Activated CD8-positive, alpha-beta memory T cell treated with anti-CD3 and anti-CD28 coated beads for 4 hours (primary cell): Measurements from ENCODE around the gene IMPA2.

Experiments used
- DNase-seq, 2 donors: peaks; one replicate each; pipeline ENCODE4 v3.0.0-alpha.2; 2020; ENCODE audit warnings: low read depth in 2 of 2

Gene IMPA2

DNA sequence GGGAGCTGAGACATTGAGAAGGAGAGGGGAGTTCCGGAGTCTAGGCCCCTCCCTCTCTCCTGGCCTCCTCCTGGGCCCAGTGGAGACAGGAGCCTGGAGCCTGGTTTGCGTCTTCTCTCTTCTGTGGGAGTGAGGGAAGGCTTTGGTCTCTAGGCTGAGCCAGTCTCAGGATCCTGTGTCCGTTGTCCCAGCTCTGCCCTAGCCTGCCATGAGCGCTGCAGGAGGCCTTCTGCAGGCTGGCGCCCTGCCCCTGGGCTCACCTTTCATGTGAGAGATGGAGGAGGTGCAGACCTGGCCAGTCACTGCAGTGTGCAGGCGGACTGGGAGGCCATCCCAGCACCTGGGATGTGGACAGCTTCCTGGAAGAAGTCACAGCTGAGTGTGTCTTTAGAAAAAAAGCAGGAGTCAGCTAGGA, 8.7 kb downstream of the IMPA2 start:
- no peak for DNase-seq

DNA sequence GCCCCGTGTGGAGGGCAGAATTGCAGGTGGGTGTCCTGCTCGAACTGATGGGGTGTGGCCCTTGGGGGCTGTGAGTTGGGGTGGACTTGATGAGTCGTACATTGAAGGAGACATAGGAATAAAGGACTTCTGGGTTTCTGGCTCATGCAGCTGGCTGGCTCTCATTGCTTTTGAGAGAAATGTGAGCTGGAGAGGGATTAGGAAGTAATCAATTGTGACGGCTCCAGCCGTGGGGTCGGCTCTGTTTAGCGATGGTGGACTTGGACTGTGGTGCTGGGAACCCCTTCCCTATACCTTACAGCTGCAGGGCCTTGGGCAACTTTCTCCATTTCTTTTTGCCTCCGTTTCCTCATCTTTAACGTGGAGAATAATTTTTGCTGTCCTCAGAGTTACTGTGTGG, 9.2 kb downstream of the IMPA2 start:
- no peak for DNase-seq

DNA sequence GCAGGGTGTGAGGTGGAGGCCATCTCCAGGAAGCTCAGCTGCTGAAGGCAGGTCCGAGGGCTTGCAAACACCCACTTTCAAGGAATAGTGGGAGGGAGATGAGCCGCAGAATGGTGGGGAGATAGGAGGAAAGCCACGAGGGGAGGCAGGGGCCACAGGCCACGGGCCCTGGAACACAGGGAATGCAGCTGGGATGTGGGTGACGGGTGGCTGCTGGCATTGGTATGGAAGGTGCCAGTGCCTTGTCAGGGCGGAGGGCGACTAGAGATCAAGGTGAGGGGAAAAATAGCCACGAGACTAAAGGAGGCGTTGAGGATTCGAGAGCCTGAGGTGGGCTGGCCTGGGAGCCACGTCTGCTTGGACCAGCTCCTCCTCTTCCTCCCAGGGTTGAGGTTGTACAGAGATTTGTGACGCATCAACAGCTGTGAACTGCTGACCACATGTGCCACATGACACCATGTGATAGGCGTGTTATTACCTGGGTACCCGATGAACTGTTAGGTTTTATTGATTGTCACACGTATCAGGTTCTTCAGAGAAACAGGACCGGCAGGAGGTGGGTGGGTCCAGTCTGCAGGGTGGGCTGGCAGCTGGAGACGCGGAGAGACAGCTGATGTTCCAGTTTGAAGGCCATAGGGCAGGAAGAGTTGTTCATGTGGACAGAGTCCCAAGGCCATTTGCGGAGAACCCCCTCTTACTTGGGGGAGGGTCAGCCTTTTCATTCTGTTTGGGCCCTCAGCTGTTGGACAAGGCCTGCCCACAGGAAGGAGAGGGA, 9.9 kb downstream of the IMPA2 start:
- DNase-seq = no peak

DNA sequence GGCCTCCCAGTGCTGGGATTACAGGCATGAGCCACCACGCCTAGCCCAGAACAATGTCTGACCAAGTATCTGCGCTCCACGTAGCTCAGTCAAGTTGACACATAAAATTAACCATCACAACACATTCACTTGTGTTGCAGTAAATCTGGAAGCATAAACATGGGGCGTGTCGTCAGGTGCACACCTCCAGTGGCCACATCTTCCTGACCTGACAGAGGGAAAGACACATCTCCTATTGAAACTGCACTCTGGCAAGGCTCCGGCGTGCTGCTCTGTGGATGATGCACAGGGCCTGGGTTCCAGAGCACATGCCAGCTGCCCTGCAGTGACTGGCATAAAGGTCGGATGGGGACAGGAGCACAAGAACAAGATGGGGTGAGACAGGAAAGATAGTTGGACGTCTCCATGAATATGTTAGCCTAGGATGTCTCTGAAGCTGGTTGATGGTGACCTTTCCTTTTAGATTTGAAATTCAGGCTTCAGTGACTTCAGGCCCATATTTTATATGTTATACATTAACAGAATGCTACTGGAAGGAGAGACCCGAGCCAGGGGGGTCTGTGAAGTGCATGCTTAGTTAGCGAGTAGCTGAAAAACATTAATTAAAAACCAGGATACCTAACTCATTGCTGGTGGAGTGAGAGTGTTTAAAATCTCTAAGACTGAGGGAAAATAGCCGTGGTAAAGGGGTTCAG, 10.9 kb downstream of the IMPA2 start:
- DNase-seq = no peak

DNA sequence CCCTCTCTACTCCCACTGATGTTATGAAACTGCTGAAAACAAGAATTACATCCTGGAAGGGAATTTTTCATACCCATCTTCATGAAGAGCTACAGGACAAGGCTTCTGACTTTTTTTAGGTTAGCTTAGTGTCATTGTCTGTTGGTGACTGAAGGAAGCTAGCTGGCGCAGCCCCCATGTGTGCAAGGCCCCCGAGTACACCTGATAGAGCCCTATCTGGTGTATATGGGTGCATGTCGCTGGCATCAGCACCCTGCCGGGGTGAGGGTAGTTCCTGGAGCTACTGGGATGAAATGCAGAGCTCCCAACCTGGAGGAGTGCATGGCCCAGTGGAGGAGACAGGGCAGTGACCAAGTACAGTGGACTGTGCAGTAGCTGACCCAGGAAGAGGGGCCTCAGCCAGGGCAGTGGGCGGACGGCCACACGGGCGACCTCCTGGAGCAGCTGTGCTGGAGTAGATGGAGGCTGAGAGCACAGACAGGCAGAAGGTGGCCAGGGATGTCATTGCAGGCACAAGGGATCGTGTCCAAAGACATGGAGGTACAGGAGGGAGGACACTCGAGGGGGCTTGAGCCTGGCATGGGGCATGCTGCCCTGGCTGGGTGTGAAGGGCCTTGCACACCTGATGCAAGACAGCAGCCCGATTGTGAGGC, 12.1 kb downstream of the IMPA2 start:
- no peak for DNase-seq

DNA sequence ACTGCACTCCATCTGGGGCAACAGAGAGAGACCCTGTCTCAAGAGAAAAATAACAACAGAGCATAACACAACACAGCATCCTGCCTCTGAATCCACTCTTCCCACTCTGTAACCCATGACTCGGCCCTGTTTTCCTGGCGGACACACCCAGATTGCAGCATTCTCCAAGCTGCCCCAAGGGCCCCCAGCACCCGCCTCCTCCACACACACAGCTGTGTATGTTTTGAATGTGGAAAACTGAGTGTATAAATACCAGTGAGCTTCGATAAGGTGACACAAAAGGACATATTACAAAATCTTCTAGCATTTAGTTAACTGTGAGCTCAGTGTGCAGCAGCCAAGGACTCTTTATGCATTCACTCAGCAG, 13.0 kb downstream of the IMPA2 start:
- no peak for DNase-seq

DNA sequence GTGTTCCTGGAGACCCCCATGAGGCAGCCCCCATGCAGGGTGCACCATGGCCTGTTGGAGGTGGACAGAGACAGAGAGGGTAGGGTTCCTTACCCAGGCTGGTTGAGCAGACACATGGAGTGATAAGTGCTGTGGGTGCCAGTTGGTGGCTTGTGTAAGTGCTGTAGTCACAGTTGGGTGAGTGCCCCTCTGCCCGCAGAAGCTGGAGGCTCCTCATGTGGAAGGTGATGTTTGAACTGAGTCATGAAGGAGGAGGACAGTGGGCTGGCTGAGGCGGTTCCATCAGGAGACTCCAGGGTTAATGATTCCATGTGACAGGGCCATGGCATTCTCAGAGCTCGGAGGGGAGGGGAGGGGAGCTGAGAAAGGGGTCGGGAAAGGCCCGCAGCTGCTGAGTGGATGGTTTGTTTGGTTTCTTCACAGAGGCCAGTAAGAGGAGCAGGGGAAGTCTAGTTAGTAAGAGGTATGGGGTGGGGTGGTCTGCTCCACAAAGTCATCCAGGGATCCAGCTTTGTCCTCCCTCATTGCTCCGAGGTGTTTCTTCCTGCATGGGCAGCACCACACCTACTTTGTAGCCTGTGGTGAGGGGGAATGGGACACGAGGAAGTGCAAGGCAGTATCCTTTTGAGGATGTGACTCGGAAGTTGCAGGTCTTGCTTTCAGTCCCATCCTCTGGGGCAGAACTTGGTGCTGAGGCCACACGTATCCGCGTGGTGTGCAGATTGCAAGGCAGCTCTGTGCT, 13.6 kb downstream of the IMPA2 start:
- no peak for DNase-seq

DNA sequence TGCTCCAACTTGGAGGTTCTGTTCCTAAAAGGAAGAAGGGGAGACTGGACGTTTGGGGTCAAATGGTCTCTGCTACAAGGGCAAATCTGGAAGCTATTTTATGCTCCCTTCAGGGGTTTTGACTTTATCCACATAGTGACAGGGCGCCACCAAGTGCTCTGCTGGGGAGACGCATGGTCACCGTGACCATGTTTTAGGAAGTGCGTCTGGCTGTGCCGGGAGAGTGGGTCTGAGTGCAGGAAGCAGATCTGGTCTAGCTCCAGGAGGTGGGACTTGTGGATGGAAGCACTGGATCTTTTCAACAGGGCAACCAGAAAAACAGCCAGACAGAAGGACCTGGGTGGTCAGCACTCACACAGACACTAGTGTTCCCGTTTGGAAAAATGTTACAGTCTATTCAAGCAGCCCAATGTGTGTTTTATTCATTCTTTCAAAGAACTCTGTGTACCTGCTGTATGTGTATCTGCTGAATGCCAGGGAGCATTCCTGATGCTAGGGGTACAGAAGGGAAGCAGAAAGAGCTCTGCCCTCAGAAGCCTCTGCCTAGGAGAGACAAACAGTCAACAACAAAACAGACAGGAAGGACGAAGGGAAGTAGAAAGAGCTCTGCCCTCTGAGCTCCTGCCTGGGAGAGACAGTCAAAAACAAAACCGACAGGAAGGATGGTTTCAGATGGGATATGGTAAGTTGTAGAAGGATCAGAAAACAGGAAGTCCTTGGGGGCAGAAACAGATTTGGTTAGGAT, 14.3 kb downstream of the IMPA2 start:
- DNase-seq = peak in 1 of 2 donors; percentile 25

DNA sequence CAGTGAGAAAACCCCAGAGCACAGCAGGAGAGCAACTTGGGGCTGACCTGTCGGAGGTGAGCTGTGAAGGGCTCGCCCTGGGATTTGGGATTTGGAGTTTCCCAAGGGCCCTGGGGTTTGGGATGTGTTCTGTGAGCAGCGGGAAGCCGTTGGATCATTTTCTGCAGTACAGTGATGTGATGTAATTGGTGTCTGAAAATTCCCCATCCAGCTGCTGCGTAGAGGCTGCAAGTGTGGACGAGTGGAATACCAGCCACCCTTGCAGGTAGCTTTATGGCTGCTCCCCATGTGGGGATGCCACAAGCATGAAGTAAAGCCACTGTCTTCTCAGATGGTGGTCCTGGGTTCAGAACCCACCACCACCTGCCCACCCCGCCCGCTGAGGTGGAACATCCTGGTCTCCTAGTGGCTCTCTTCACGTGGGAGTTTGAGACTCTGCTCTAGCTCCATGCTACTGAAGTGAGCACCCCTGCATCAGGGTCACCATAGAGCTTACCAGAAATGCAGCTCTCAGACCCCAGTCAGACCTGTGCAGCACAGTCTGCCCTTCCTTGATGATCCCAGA, 15.0 kb downstream of the IMPA2 start:
- DNase-seq = no peak

DNA sequence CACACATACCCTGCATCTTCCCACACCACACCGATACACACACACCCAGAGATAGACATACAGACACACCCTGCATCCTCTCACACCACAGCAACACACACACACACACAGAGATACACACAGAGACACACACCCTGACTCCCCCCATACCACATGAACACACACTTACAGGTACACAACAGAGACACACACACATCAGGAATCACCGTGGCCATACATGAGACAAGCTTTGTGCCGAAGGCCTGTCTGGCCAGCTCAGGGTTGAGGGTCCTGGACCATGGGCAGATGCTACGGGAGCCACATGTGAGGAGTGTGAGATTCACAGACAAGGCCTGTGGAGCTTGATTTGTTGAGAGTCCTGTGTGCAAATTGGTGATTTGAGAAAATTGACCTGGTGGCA, 15.6 kb downstream of the IMPA2 start:
- no peak for DNase-seq

DNA sequence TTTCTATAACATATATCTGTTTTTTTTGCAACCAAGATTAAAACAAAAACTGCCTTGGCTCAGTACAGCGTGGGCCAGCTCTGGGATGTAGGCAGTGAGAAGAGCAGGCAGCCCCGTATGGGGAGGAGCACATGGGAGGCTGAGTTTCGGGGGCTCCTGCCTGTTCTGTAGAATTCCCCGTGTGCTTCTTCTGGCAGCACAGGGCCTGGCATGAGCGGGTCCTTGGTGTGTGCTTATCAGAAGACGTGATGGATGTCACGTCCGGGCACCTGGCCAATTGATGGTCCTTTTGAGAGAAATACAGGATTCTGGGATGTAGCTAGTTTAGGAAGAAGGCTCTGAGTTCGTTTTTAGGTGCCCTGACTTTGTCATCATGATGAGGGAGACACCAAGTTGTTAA, 16.2 kb downstream of the IMPA2 start:
- no peak for DNase-seq

DNA sequence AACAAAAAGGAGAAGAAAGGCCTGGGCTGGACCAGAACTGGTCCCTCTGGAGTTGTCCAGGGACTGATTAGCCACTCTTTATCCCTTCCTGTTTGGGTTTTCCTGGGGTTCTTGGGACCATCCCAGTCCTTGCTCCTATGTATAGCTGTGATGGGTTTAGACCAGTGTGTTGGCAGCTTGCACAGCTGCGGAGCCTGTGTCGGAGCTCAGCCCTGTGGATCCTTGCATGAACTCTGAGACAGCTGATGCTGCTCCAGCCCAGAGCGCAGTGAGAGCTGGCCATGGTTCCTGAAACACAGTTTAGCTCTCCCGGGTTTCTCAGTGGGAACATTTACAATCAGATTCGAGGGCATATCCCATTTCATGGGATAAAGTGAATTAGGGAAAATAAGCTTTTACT, 16.9 kb downstream of the IMPA2 start:
- no peak for DNase-seq

DNA sequence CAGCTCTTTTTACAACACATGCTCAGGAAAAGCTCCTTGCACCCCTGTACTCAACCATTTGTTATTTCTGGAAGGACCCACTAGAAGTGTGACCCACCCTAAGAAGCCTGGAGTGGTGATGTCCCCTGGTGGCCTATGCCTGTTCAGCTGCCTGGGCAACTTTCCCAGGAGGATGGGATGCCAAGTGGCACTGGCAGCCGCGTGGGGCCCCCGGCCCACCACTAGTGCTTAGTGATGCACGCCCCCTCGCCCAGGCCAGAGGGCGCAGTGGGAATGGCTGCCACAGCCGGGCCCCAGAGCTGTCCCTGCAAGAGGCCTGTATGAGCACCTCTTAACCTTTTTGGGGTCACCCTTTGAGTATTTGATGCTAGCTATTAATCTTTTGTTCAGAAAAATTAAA, 18.1 kb downstream of the IMPA2 start:
- no peak for DNase-seq

DNA sequence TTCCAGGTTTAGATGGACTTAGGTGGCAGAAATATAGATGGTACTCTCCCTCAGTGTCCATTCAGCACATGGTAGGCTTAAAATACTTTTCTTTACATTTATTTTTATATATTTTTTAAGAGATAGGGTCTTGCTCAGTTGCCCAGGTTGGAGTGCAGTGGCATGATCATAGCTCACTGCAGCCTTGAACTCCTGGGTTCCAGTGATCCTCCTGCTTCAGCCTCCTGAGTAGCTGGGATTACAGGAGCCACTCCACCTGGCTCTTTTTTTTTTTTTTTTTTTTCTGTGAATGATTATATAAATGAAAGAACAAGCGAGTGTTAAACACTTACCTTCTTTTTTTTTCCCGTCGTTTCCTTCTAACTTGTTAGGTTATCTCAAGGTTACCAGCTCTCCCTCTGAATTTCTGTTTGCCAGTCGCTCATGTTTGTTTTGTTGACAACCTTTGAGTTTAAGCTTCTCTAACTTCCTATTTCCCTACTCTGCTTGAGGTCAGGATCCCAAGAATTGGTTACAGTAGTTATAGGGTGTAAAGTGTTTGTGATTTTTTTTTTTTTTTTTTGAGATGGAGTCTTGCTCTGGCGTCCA, 18.9 kb downstream of the IMPA2 start:
- no peak for DNase-seq

DNA sequence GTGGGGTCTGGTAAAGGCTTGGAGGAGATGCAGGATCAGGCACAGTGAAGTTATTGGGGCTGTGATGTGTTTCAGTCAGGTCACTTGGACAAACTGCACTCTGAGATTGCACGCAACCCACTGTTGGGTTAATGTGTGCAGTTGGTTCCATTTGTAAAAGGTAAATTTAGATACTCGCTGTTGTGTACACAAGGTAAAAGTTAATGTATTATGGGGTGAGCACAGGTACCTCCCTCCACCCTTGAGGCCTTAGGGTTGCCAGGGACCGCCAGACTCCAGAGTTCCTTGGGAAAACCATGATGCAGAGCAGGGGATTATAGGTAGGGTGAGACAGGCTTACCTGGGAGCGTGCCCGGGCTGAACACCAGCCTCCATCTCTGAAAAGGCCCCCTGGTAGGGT, 20.1 kb downstream of the IMPA2 start:
- DNase-seq = no peak

DNA sequence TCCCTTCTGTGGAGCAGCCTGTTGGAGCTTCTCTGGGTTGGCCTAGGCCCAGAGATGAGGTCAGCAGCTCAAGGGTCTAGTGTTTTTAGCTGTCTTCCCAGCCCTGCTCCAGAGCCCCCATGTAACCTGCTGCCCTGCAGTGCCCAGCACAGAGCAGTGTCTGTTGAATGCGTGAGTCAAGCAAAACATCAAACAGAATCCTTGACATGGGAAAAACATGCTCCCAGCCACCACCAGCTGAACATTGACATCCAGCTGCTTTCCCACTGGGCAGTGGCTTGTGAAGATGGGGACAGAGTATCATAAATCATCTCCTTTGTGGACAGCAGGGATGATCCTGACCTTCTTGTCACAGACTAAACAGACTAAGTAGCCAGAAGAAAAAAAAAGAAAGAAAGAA, 22.6 kb downstream of the IMPA2 start:
- DNase-seq = no peak

DNA sequence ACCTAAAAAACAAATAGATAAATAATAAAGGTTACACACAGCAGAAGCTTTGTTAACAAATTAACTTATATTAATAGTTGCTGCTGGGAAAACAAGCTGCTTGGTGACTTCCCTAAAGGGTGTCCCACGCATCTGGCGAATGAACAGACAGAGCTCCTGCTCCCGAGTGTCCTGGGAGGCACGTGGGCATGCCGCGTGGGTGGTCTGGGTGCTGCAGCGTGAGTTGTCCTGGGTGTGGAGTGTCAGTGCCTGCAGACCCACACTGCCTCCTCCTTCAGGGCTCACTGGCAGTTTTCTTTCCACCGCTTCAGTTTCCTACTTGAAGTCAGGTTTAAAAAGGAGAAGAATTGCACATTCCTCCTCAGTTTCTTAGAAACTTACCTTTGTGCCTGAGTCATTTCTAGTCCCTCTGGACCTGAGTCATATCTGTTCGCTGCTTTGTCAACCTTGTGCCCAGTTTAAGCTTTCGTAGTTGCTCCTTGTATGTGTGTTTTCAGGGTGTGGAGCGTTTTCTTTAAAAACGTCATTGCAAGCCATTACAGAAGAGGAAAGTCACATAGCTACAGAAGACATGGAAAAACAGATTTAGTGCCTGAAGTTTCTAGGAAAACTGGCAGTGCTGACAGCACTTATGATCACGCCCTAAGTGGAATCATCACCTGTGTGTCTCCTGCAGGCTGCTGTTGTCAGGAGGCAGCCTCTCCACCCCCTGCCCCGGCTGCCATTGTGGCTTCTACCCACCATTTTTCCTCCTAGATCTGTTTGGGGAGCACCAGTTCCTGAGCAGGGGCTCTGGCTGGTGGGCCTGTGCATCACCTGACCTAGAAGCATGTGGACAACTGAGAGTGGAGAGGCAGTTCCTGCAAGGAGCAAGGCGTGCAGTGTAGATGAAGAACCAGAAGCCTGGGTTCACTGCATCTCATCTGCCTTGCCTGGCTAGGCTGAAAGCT, 24.5 kb downstream of the IMPA2 start:
- no peak for DNase-seq

DNA sequence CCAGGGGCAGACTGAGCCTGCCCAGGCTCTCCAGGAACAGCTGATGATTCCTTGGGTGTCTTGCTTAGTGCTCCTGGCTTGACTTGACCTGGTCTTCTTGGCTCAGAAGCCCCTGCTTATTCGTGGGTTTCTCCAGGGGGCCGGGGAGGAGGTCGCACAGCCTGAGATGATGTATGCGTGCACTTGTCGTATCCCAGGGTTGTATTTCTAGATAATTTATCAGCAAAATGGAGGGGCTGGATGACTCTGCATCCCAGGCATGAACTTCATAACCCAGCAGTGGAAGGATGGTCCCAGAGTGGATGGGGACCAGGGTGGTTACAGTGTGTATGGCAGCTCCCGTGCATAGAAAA, 25.2 kb downstream of the IMPA2 start:
- no peak for DNase-seq

DNA sequence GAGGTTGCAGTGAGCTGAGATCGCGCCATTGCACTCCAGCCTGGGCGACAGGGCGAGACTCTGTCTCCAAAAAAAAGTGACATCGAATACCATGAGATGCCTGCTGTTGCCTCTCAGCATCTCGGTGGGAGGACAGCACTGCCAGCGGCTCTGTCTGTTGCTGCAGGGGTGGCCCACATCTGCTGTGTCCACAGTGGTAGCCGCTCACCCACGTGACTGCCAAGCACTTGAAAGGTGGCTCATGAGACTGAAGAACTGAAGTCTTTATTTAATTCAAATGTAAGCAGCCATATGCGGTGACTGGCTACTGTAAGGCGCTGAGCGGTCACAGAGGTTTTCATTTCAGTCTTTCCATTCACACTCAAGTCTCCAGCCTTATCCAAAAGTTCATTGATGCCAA, 25.8 kb downstream of the IMPA2 start:
- no peak for DNase-seq

DNA sequence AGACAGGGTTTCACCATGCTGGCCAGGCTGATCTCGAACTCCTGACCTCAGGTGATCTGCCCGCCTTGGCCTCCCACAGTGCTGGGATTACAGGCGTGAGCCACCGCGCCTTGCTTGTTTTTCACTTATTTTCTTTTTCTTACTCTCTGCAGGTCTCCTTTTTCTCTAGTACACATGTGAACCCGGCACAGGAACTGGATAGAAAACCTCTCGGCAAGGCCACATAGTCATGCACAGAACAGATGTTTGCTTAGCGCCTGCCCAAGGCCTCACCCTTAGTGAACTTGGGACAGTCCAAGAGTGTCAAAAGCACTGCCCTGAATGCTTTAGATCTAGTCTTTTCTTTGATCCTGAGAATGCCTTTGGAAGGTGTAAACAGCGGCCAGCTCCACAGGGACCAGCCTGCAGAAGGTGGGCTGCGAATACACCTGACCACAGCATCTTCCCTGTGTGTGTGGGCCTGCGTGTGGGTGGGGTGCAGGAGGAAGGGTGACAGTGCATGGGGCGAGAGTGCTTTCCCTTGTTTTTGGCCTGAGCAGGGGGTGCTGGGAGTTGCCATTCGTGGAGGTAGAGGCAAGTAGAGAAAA, 27.0 kb downstream of the IMPA2 start:
- no peak for DNase-seq
